Measurements from ENCODE around the gene IL17B.

IL17B gene

GRCh38 chr5:149375434-149375833 lies 3.7 kb downstream of the IL17B start:
- no peak for DNase-seq

- no peak for DNase-seq
These were observed 4.3 kb downstream of the IL17B start for GRCh38 chr5:149374801-149375200.

GRCh38 chr5:149374303-149374702 lies 4.8 kb downstream of the IL17B start:
- no peak for DNase-seq

- no peak for DNase-seq
These were observed 6.2 kb downstream of the IL17B start for GRCh38 chr5:149372932-149373331.

- DNase-seq: peak; percentile 45
These were observed 6.9 kb downstream of the IL17B start for GRCh38 chr5:149372076-149372795.

GRCh38 chr5:149371296-149371962 lies 7.7 kb downstream of the IL17B start:
- DNase-seq: peak; percentile 33

- DNase-seq: no peak
These were observed 8.2 kb downstream of the IL17B start for GRCh38 chr5:149370878-149371277.

GRCh38 chr5:149367972-149368645 lies 11.0 kb downstream of the IL17B start:
- no peak for DNase-seq

GRCh38 chr5:149367249-149367971 lies 11.7 kb downstream of the IL17B start:
- DNase-seq: peak; percentile 73

- no peak for DNase-seq
These were observed 12.8 kb downstream of the IL17B start for GRCh38 chr5:149366169-149366729.

- DNase-seq: no peak
These were observed 13.7 kb downstream of the IL17B start for GRCh38 chr5:149365418-149365817.

- DNase-seq: no peak
These were observed 14.4 kb downstream of the IL17B start for GRCh38 chr5:149364719-149365118.

- DNase-seq: no peak
These were observed 15.2 kb downstream of the IL17B start for GRCh38 chr5:149363936-149364335.

GRCh38 chr5:149363358-149363757 lies 15.7 kb downstream of the IL17B start:
- DNase-seq: no peak

GRCh38 chr5:149362541-149362940 lies 16.6 kb downstream of the IL17B start:
- DNase-seq: no peak

- no peak for DNase-seq
These were observed 18.8 kb downstream of the IL17B start for GRCh38 chr5:149360272-149360671.

- DNase-seq: peak; percentile 18
These were observed 20.1 kb downstream of the IL17B start for GRCh38 chr5:149358868-149359495.

- DNase-seq: no peak
These were observed 20.8 kb downstream of the IL17B start for GRCh38 chr5:149358294-149358651.

- peak; percentile 93 for DNase-seq
These were observed 21.5 kb downstream of the IL17B start, which contains the start of gene PCYOX1L for GRCh38 chr5:149357370-149358293. PCYOX1L (plus strand) TSS chr5:149358046; CDS start chr5:149358069, 23 bp downstream.

- no peak for DNase-seq
These were observed 22.7 kb downstream of the IL17B start for GRCh38 chr5:149356391-149356790.

- DNase-seq: no peak
These were observed 23.4 kb downstream of the IL17B start for GRCh38 chr5:149355688-149356087.

All from fibroblast of skin of right quadriceps (primary cell).